Hepatocyte (in vitro differentiated cells): ENCODE measurements around the gene B3GNT9. TPM values are rescaled to one million over a fixed set of nuclear protein-coding genes. Genes with fewer than 3 reads are reported as not detected.

ENCODE experiments used
- DNase-seq: peaks from one replicate; pipeline ENCODE4 v3.0.0-alpha.2; 2016; ENCODE audit warnings: low spot score
- H2AFZ ChIP-seq: fragments of 200-600 bp; sonication (generic); 2 replicates; pipeline ENCODE4 v1.6.0; 2016; ENCODE audit warnings: antibody characterized with exemption, mild to moderate bottlenecking
- H3K27ac ChIP-seq: fragments of 200-600 bp; sonication (generic); 2 replicates; pipeline ENCODE4 v1.5.1; 2016; ENCODE audit warnings: mild to moderate bottlenecking
- H3K27me3 ChIP-seq: fragments of 200-600 bp; sonication (generic); 2 replicates; pipeline ENCODE4 v1.6.1; 2016
- H3K36me3 ChIP-seq: fragments of 200-600 bp; sonication (generic); replicated peaks from 2 replicates; pipeline ENCODE4 v1.5.1; 2016; ENCODE audit warnings: low read depth; ENCODE audit not compliant: insufficient read depth
- H3K4me1 ChIP-seq: fragments of 200-600 bp; sonication (generic); 2 replicates; pipeline ENCODE4 v1.5.1; 2016; ENCODE audit warnings: mild to moderate bottlenecking, moderate library complexity; ENCODE audit not compliant: insufficient read depth
- H3K4me2 ChIP-seq: fragments of 200-600 bp; sonication (generic); 2 replicates; pipeline ENCODE4 v1.6.0; 2016
- H3K4me3 ChIP-seq: fragments of 200-600 bp; sonication (generic); 2 replicates; pipeline ENCODE4 v1.5.1; 2016; ENCODE audit warnings: mild to moderate bottlenecking
- H3K79me2 ChIP-seq: fragments of 200-600 bp; sonication (generic); 2 replicates; pipeline ENCODE4 v1.6.0; 2017; ENCODE audit warnings: mild to moderate bottlenecking
- H3K9me2 ChIP-seq: fragments of 200-600 bp; sonication (generic); replicated peaks from 2 replicates; pipeline ENCODE4 v1.6.0; 2017; ENCODE audit warnings: mild to moderate bottlenecking; ENCODE audit not compliant: insufficient read depth
- H3K9me3 ChIP-seq: fragments of 200-600 bp; sonication (generic); 2 replicates; pipeline ENCODE4 v1.5.1; 2016; ENCODE audit warnings: low read depth, mild to moderate bottlenecking
- H4K20me1 ChIP-seq: fragments of 200-600 bp; sonication (generic); 2 replicates; pipeline ENCODE4 v1.6.0; 2016; ENCODE audit warnings: mild to moderate bottlenecking; ENCODE audit not compliant: insufficient read depth, poor library complexity, severe bottlenecking
- CTCF ChIP-seq: fragments of 200-600 bp; sonication (generic); IDR thresholded peaks from 2 replicates; pipeline ENCODE4 v1.5.1; 2016; ENCODE audit warnings: antibody characterized with exemption, mild to moderate bottlenecking; ENCODE audit not compliant: poor library complexity
- EZH2 ChIP-seq: fragments of 200-600 bp; sonication (generic); IDR thresholded peaks from 2 replicates; pipeline ENCODE4 v1.6.1; 2016; ENCODE audit warnings: antibody characterized with exemption, mild to moderate bottlenecking, borderline replicate concordance
- EZH2phosphoT487 ChIP-seq: fragments of 200-600 bp; sonication (generic); IDR thresholded peaks from one replicate; pipeline ENCODE4 v1.6.1; 2018; ENCODE audit warnings: antibody characterized with exemption, mild to moderate bottlenecking, low read depth, moderate library complexity; ENCODE audit not compliant: unreplicated experiment, severe bottlenecking
- WGBS: methylation state at CpG from one replicate; pipeline ENCODE4 v1.1.6; 2016; ENCODE audit warnings: low lambda C conversion rate; ENCODE audit errors: missing lambda C conversion rate; 5-methylcytosine and 5-hydroxymethylcytosine counted together
- polyA plus RNA-seq: library from polyadenylated mRNA; unstranded; fragments of >200 nt; fragmentation: Nextera tagmentation; extraction: Ambion mirVana; gene quantifications from 2 replicates; pipeline ENCODE4 v1.2.1, GENCODE V29; 2016
- total RNA-seq: library from RNA; depleted of rRNA; stranded (reverse); fragments of >200 nt; gene quantifications from 2 replicates; pipeline ENCODE4 v1.2.3, GENCODE V29; 2014

B3GNT9 gene
- total and polyA plus RNA-seq, 2 experiments from 2014 or later, result 34.5 to 44.2 TPM

- Histone ChIP-seq H3K27me3 (peaks cover 27% of the 10 kb centered on the region), H3K4me3 (peak overlapping the region; percentile 69), H4K20me1 (no peaks in the 10 kb centered on the region), H3K4me2 (peak overlapping the region; percentile 97), H3K9me2 (no peaks in the 10 kb centered on the region), H3K79me2 (no peaks in the 10 kb centered on the region), H3K36me3 (no peaks in the 10 kb centered on the region), H3K9me3 (no peaks in the 10 kb centered on the region), H2AFZ (peak overlapping the region; percentile 91), H3K4me1 (peaks cover 24% of the 10 kb centered on the region), H3K27ac (peak overlapping the region; percentile 82)
- WGBS, result 48% methylated on average over 14 of the region's 14 CpGs
- no peak for DNase-seq
- TF ChIP-seq EZH2, result no peak
- no peak for TF ChIP-seq CTCF
- no peak for TF ChIP-seq EZH2phosphoT487
Observed at GRCh38 chr16:67170949-67171649, 20.3 kb upstream of the B3GNT9 start.

GRCh38 chr16:67170168-67170948, 19.6 kb upstream of the B3GNT9 start, which contains the start of gene NOL3:
TSS of gene NOL3 (plus strand) at chr16:67170538.
- Histone ChIP-seq H2AFZ (peak within 1 kb of the TSS; percentile 91), H3K4me3 (peak within 1 kb of the TSS; percentile 69), H3K4me1 (peaks cover 27% of the 10 kb centered on the region), H3K36me3 (no peaks in the 10 kb centered on the region), H4K20me1 (no peaks in the 10 kb centered on the region), H3K9me2 (no peaks in the 10 kb centered on the region), H3K4me2 (peak within 1 kb of the TSS; percentile 97), H3K27me3 (peaks cover 35% of the 10 kb centered on the region), H3K79me2 (no peaks in the 10 kb centered on the region), H3K9me3 (no peaks in the 10 kb centered on the region), H3K27ac (peak within 1 kb of the TSS; percentile 82)
- 2% methylated on average over 22 of the region's 50 CpGs for WGBS
- TF ChIP-seq EZH2phosphoT487 (no peak), CTCF (no peak), EZH2 (no peak)
- peak; percentile 88 for DNase-seq

- Histone ChIP-seq H2AFZ (peak overlapping the region; percentile 91), H3K9me2 (no peaks in the 10 kb centered on the region), H3K4me1 (peaks cover 33% of the 10 kb centered on the region), H3K27me3 (peaks cover 41% of the 10 kb centered on the region), H3K27ac (peak overlapping the region; percentile 70), H3K4me2 (peak overlapping the region; percentile 97), H3K9me3 (no peaks in the 10 kb centered on the region), H3K4me3 (peak overlapping the region; percentile 69), H3K79me2 (no peaks in the 10 kb centered on the region), H3K36me3 (no peaks in the 10 kb centered on the region), H4K20me1 (no peaks in the 10 kb centered on the region)
- DNase-seq, result peak; percentile 69
- WGBS, result 4% methylated on average over 24 of the region's 24 CpGs
- TF ChIP-seq EZH2phosphoT487 (no peak), CTCF (peak; percentile 60)
Observed at GRCh38 chr16:67169642-67170167, 18.9 kb upstream of the B3GNT9 start.
